ENCODE measurements around the gene VENTX.

DNA sequence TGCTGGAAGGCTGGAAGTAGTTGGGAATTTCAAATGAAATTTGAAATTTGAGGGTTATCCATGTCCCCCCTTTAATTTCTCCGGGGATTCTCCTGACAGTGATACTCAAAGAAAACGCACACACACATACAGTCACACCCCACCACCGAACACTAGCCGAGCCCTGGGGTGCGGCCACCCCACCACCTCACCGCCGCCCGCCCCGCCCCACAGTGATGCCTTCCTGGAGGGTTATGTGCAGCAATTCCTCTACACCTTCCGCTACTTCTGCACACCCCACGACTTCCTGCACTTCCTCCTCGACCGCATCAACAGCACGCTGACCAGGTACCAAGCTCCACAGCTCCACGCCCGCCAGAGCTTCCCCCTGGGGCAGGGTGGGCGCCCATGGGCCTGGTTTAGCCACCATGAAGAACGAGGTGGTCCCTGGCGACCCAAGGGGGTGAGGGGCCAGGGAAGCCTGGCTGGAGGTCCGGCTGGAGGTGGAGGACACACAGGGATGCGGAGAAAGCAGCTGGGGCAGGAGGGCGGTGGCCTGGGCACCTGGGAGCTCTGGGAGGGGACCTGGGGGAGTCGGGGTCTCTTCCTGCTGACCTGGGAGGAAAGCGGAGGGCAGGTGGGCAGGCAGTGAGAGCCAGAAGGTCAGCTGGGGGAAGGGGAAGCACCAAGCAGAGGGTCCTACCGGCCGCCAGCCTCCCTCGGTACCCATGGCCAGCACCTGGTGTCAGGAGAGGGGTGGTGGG is 27.1 kb upstream of the VENTX start:
- TF ChIP-seq, protein P1, sequence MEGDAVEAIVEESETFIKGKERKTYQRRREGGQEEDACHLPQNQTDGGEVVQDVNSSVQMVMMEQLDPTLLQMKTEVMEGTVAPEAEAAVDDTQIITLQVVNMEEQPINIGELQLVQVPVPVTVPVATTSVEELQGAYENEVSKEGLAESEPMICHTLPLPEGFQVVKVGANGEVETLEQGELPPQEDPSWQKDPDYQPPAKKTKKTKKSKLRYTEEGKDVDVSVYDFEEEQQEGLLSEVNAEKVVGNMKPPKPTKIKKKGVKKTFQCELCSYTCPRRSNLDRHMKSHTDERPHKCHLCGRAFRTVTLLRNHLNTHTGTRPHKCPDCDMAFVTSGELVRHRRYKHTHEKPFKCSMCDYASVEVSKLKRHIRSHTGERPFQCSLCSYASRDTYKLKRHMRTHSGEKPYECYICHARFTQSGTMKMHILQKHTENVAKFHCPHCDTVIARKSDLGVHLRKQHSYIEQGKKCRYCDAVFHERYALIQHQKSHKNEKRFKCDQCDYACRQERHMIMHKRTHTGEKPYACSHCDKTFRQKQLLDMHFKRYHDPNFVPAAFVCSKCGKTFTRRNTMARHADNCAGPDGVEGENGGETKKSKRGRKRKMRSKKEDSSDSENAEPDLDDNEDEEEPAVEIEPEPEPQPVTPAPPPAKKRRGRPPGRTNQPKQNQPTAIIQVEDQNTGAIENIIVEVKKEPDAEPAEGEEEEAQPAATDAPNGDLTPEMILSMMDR (IDR thresholded peaks at IDR 0.05), result no peak
- no peak for TF ChIP-seq POLR2AphosphoS5 (IDR thresholded peaks at IDR 0.05)
